NCI-H748 (cell line): ENCODE data around the gene LRRC45.

Experiments
- DNase-seq: peaks from one replicate; lab custom pipeline; 2025; ENCODE audit not compliant: unreplicated experiment; lab: John Stamatoyannopoulos, UW

LRRC45 gene

GRCh38 chr17:82061047-82061925 is 38.2 kb downstream of the LRRC45 start:
- no peak for DNase-seq

- DNase-seq: no peak
Observed at GRCh38 chr17:82062076-82062983, 39.2 kb downstream of the LRRC45 start.

GRCh38 chr17:82062984-82063368 is 39.9 kb downstream of the LRRC45 start:
- no peak for DNase-seq

GRCh38 chr17:82063424-82064415 is 40.6 kb downstream of the LRRC45 start:
- no peak for DNase-seq

- peak; percentile 63 for DNase-seq
Observed at GRCh38 chr17:82064433-82065192, 41.5 kb downstream of the LRRC45 start.

- peak; percentile 39 for DNase-seq
Observed at GRCh38 chr17:82065193-82065637, 42.1 kb downstream of the LRRC45 start.

GRCh38 chr17:82065638-82066303 is 42.7 kb downstream of the LRRC45 start, which contains the start of gene DUS1L:
DUS1L (minus strand) TSS chr17:82065804; CDS start chr17:82065059, 745 bp downstream.
- peak; percentile 62 for DNase-seq

GRCh38 chr17:82070611-82071010 is 47.5 kb downstream of the LRRC45 start:
- DNase-seq: no peak

GRCh38 chr17:82072827-82073226 is 49.7 kb downstream of the LRRC45 start:
- no peak for DNase-seq

- no peak for DNase-seq
Observed at GRCh38 chr17:82073446-82073845, 50.3 kb downstream of the LRRC45 start.

GRCh38 chr17:82076018-82076784 is 53.1 kb downstream of the LRRC45 start:
- DNase-seq: no peak

- DNase-seq: no peak
Observed at GRCh38 chr17:82076785-82077591, 53.9 kb downstream of the LRRC45 start.

GRCh38 chr17:82077617-82078358 is 54.7 kb downstream of the LRRC45 start:
- DNase-seq: no peak

- no peak for DNase-seq
Observed at GRCh38 chr17:82078433-82078832, 55.3 kb downstream of the LRRC45 start.

- no peak for DNase-seq
Observed at GRCh38 chr17:82079001-82079677, 56.0 kb downstream of the LRRC45 start.

- DNase-seq: no peak
Observed at GRCh38 chr17:82080048-82080788, 57.1 kb downstream of the LRRC45 start.
